Measurements from ENCODE around the gene ANTXR1.

Gene ANTXR1

GRCh38 chr2:69178756-69179155 lies 165.8 kb downstream of the ANTXR1 start:
- no peaks in the 10 kb centered on the region for H3F3A ChIP-seq (ENCODE audit: low read depth)
- H3K9me2 ChIP-seq (replicated peaks; ENCODE audit: low read depth, low read length) = no peaks in the 10 kb centered on the region
- H2AFZ ChIP-seq (ENCODE audit: low read length) = no peak overlapping the region
- H3K4me3 ChIP-seq (ENCODE audit: low read length, poor library complexity, severe bottlenecking) = no peak overlapping the region
- H3K79me2 ChIP-seq (ENCODE audit: insufficient read depth, low read length) = no peaks in the 10 kb centered on the region
- H3K4me2 ChIP-seq (ENCODE audit: low read depth, low read length, poor library complexity, severe bottlenecking) = no peak overlapping the region
- no peak for TF ChIP-seq EZH2phosphoT487 (IDR thresholded peaks at IDR 0.05; ENCODE audit: borderline replicate concordance)
- no peak for TF ChIP-seq CTCF (conservative IDR thresholded peaks at IDR 0.05; ENCODE audit: low read length)
- H3K36me3 ChIP-seq (ENCODE audit: insufficient read depth, low read length) = peaks cover 12% of the 10 kb centered on the region; the same call in 1 of the 2 replicates
- no peak overlapping the region for H3K9ac ChIP-seq (ENCODE audit: low read depth, low read length, poor library complexity, severe bottlenecking)
- no peaks in the 10 kb centered on the region for H3K27me3 ChIP-seq (ENCODE audit: insufficient read depth, low read length, poor library complexity, severe bottlenecking)
- no peaks in the 10 kb centered on the region for H3K9me3 ChIP-seq (ENCODE audit: insufficient read depth, low read depth, low read length)
- no peaks in the 10 kb centered on the region for H4K20me1 ChIP-seq (ENCODE audit: insufficient read depth, low read length, poor library complexity, severe bottlenecking)
- no peaks in the 10 kb centered on the region for H3K4me1 ChIP-seq (ENCODE audit: insufficient read depth, low read length, poor library complexity, severe bottlenecking)

GRCh38 chr2:69180227-69180626 lies 167.2 kb downstream of the ANTXR1 start:
- H2AFZ ChIP-seq (ENCODE audit: low read length) = no peak overlapping the region
- no peaks in the 10 kb centered on the region for H4K20me1 ChIP-seq (ENCODE audit: insufficient read depth, low read length, poor library complexity, severe bottlenecking)
- TF ChIP-seq CTCF (conservative IDR thresholded peaks at IDR 0.05; ENCODE audit: low read length) (no peak), EZH2phosphoT487 (IDR thresholded peaks at IDR 0.05; ENCODE audit: borderline replicate concordance) (no peak)
- no peaks in the 10 kb centered on the region for H3K9me3 ChIP-seq (ENCODE audit: insufficient read depth, low read depth, low read length)
- H3K27me3 ChIP-seq (ENCODE audit: insufficient read depth, low read length, poor library complexity, severe bottlenecking) = no peaks in the 10 kb centered on the region
- no peak overlapping the region for H3K4me2 ChIP-seq (ENCODE audit: low read depth, low read length, poor library complexity, severe bottlenecking)
- H3F3A ChIP-seq (ENCODE audit: low read depth) = no peaks in the 10 kb centered on the region
- no peak overlapping the region for H3K9ac ChIP-seq (ENCODE audit: low read depth, low read length, poor library complexity, severe bottlenecking)
- no peaks in the 10 kb centered on the region for H3K4me1 ChIP-seq (ENCODE audit: insufficient read depth, low read length, poor library complexity, severe bottlenecking)
- H3K9me2 ChIP-seq (replicated peaks; ENCODE audit: low read depth, low read length) = no peaks in the 10 kb centered on the region
- H3K79me2 ChIP-seq (ENCODE audit: insufficient read depth, low read length) = no peaks in the 10 kb centered on the region
- H3K36me3 ChIP-seq (ENCODE audit: insufficient read depth, low read length) = peaks cover 20% of the 10 kb centered on the region; the same call in 1 of the 2 replicates
- H3K4me3 ChIP-seq (ENCODE audit: low read length, poor library complexity, severe bottlenecking) = no peak overlapping the region

GRCh38 chr2:69180974-69181373 lies 168.0 kb downstream of the ANTXR1 start:
- H3K4me1 ChIP-seq (ENCODE audit: insufficient read depth, low read length, poor library complexity, severe bottlenecking) = no peaks in the 10 kb centered on the region

More at GRCh38 chr2:69180974-69181373, 168.0 kb downstream of the ANTXR1 start:
- H3K27me3 ChIP-seq (ENCODE audit: insufficient read depth, low read length, poor library complexity, severe bottlenecking) = no peaks in the 10 kb centered on the region
- no peaks in the 10 kb centered on the region for H4K20me1 ChIP-seq (ENCODE audit: insufficient read depth, low read length, poor library complexity, severe bottlenecking)
- H3K36me3 ChIP-seq (ENCODE audit: insufficient read depth, low read length) = peaks cover 20% of the 10 kb centered on the region; the same call in 1 of the 2 replicates
- H3K79me2 ChIP-seq (ENCODE audit: insufficient read depth, low read length) = no peaks in the 10 kb centered on the region
- H3K4me3 ChIP-seq (ENCODE audit: low read length, poor library complexity, severe bottlenecking) = no peak overlapping the region
- H3K9me3 ChIP-seq (ENCODE audit: insufficient read depth, low read depth, low read length) = no peaks in the 10 kb centered on the region
- no peak overlapping the region for H3K9ac ChIP-seq (ENCODE audit: low read depth, low read length, poor library complexity, severe bottlenecking)
- H2AFZ ChIP-seq (ENCODE audit: low read length) = no peak overlapping the region
- no peak for TF ChIP-seq EZH2phosphoT487 (IDR thresholded peaks at IDR 0.05; ENCODE audit: borderline replicate concordance)
- no peak for TF ChIP-seq CTCF (conservative IDR thresholded peaks at IDR 0.05; ENCODE audit: low read length)
- H3K4me2 ChIP-seq (ENCODE audit: low read depth, low read length, poor library complexity, severe bottlenecking) = no peak overlapping the region
- H3F3A ChIP-seq (ENCODE audit: low read depth) = no peaks in the 10 kb centered on the region
- H3K9me2 ChIP-seq (replicated peaks; ENCODE audit: low read depth, low read length) = no peaks in the 10 kb centered on the region
